GM12878 (cell line): ENCODE data around the gene PCIF1. TPM values are rescaled to one million over a fixed set of nuclear protein-coding genes. Genes with fewer than 3 reads are reported as not detected.

Experiments
- ATAC-seq: fragments of 200-7000 bp; cut with Tn5 transposase; 3 replicates; pipeline ENCODE4 v1.9.1; 2020; ENCODE audit warnings: mild to moderate bottlenecking, moderate library complexity
- BruUV-seq: library from RNA; stranded (reverse); fragments of 400-500 nt; replicated peaks from 2 replicates; lab custom pipeline; 2021; lab: Mats Ljungman, UMichigan
- CTCF ChIA-PET: fragments of 300-600 bp; sonication (Branson Sonifier 250); formaldehyde crosslinking; extraction: SDS; loops from one replicate; lab custom pipeline; 2021; ENCODE audit warnings: inconsistent platforms; lab: Yijun Ruan, JAX
- POLR2A ChIA-PET: fragments of 350-600 bp; formaldehyde crosslinking; extraction: SDS; loops from one replicate; lab custom pipeline; 2021; ENCODE audit warnings: inconsistent platforms; lab: Charles Lee
- RAD21 ChIA-PET: fragments of 300-600 bp; sonication (Branson Sonifier 250); formaldehyde crosslinking; loops from one replicate; lab custom pipeline; 2023; ENCODE audit warnings: antibody characterized with exemption; ENCODE audit not compliant: unreplicated experiment; lab: Charles Lee
- SMC1A ChIA-PET: fragments of 300-600 bp; sonication (Branson Sonifier 250); formaldehyde crosslinking; loops from one replicate; lab custom pipeline; 2023; ENCODE audit not compliant: unreplicated experiment, uncharacterized antibody; lab: Charles Lee
- DNase-seq: peaks from one replicate; pipeline ENCODE4 v3.0.0-alpha.2; 2011; ENCODE audit warnings: low read depth, low spot score
- FAIRE-seq: peaks from 3 replicates; lab custom pipeline; 2011; peaks lifted over from hg19 to GRCh38; lab: Jason Lieb, UNC
- H2AFZ ChIP-seq: 2 replicates; pipeline ENCODE4 v1.6.0; 2011; ENCODE audit warnings: low read depth, low read length, control low read depth; ENCODE audit not compliant: control insufficient read depth
- H3K27ac ChIP-seq: 2 replicates; pipeline ENCODE4 v1.5.1; 2011; ENCODE audit warnings: control low read depth; ENCODE audit not compliant: control insufficient read depth, insufficient read depth
- H3K27me3 ChIP-seq, 2 experiments: replicated peaks in 1 of 2; 2 replicates each; pipeline versions ENCODE4 v1.6.0 to v1.6.1; 2011; ENCODE audit warnings: low read length in 1 of 2; ENCODE audit not compliant: control insufficient read depth in 2 of 2, insufficient read depth in 2 of 2
- H3K36me3 ChIP-seq, 2 experiments: 2 replicates each; pipeline ENCODE4 v1.5.1; 2011; ENCODE audit warnings: low read length in 1 of 2; ENCODE audit not compliant: control insufficient read depth in 2 of 2, insufficient read depth in 2 of 2
- H3K4me1 ChIP-seq: 2 replicates; pipeline ENCODE4 v1.6.1; 2011; ENCODE audit warnings: mild to moderate bottlenecking, low read length, moderate library complexity, mixed read lengths; ENCODE audit not compliant: control insufficient read depth, insufficient read depth
- H3K4me2 ChIP-seq: 2 replicates; pipeline ENCODE4 v1.6.0; 2011; ENCODE audit warnings: control low read depth; ENCODE audit not compliant: control insufficient read depth, insufficient read depth
- H3K4me3 ChIP-seq: fragments of 200-600 bp; sonication (generic); 2 replicates; pipeline ENCODE4 v1.5.1; 2016
- H3K79me2 ChIP-seq: 2 replicates; pipeline ENCODE4 v1.6.0; 2011; ENCODE audit warnings: low read length; ENCODE audit not compliant: control insufficient read depth, insufficient read depth
- H3K9ac ChIP-seq: 2 replicates; pipeline ENCODE4 v1.8.0; 2011; ENCODE audit warnings: low read length, control low read depth, mixed read lengths; ENCODE audit not compliant: control insufficient read depth, insufficient read depth
- H3K9me3 ChIP-seq: replicated peaks from 3 replicates; pipeline ENCODE4 v1.5.1; 2011; ENCODE audit warnings: mild to moderate bottlenecking, low read length; ENCODE audit not compliant: control insufficient read depth, insufficient read depth
- H4K20me1 ChIP-seq: 2 replicates; pipeline ENCODE4 v1.6.0; 2011; ENCODE audit not compliant: control insufficient read depth, insufficient read depth
- GATAD2B ChIP-seq: fragments of 450-650 bp; conservative IDR thresholded peaks from 2 replicates; pipeline ENCODE4 v1.6.1; 2017; ENCODE audit warnings: low read depth, mild to moderate bottlenecking, moderate library complexity
- IRF4 ChIP-seq: IDR thresholded peaks from 2 replicates; pipeline ENCODE4 v1.6.1; 2011; ENCODE audit warnings: low read depth, low read length
- JUND ChIP-seq: IDR thresholded peaks from 2 replicates; pipeline ENCODE4 v1.6.1; 2012; ENCODE audit warnings: low read depth, mild to moderate bottlenecking, low read length, improper control_type of control experiment, moderate library complexity
- MEF2A ChIP-seq: IDR thresholded peaks from 2 replicates; pipeline ENCODE4 v1.6.1; 2011; ENCODE audit warnings: low read depth, mild to moderate bottlenecking, low read length, moderate library complexity; ENCODE audit not compliant: insufficient read depth
- MYC ChIP-seq: IDR thresholded peaks from 2 replicates; pipeline ENCODE4 v1.6.1; 2011; ENCODE audit warnings: mild to moderate bottlenecking, low read length, moderate library complexity, inconsistent platforms; ENCODE audit not compliant: insufficient read depth, insufficient replicate concordance, insufficient read length, severe bottlenecking
- NR2C1 ChIP-seq: fragments of 450-650 bp; IDR thresholded peaks from 2 replicates; pipeline ENCODE4 v1.6.1; 2017; ENCODE audit warnings: antibody characterized with exemption, mild to moderate bottlenecking, moderate library complexity
- NR2C2 ChIP-seq: IDR thresholded peaks from 2 replicates; pipeline ENCODE4 v1.6.1; 2011; ENCODE audit warnings: borderline replicate concordance, low read depth; ENCODE audit not compliant: control insufficient read depth, insufficient read length
- NRF1 ChIP-seq: conservative IDR thresholded peaks from 2 replicates; pipeline ENCODE4 v1.6.1; 2011; ENCODE audit warnings: mild to moderate bottlenecking, low read depth, low read length, improper control_type of control experiment
- RCOR1 ChIP-seq: conservative IDR thresholded peaks from 2 replicates; pipeline ENCODE4 v1.6.1; 2012; ENCODE audit warnings: low read depth, low read length, improper control_type of control experiment
- SMAD1 ChIP-seq: fragments of 450-650 bp; IDR thresholded peaks from 2 replicates; pipeline ENCODE4 v1.6.1; 2018; ENCODE audit warnings: mild to moderate bottlenecking, low read depth; ENCODE audit not compliant: partially characterized antibody
- ZNF217 ChIP-seq: fragments of 450-650 bp; IDR thresholded peaks from 2 replicates; pipeline ENCODE4 v1.6.1; 2017; ENCODE audit warnings: antibody characterized with exemption, mild to moderate bottlenecking
- WGBS: methylation state at CpG from one replicate; pipeline ENCODE4 v1.1.6; 2016; ENCODE audit warnings: low lambda C conversion rate; ENCODE audit not compliant: insufficient replicate concordance, insufficient coverage; ENCODE audit errors: missing lambda C conversion rate; 5-methylcytosine and 5-hydroxymethylcytosine counted together
- in situ Hi-C: fragments of 300-500 bp; cut with MboI; formaldehyde crosslinking; loops from 9 replicates; pipeline ENCODE4 v1.14.3; 2018; ENCODE audit warnings: mixed read lengths
- intact Hi-C: fragments of 100-400 bp; cut with micrococcal nuclease; formaldehyde crosslinking; loops from one replicate; pipeline ENCODE4 v1.14.2; 2022; ENCODE audit not compliant: unreplicated experiment
- polyA plus RNA-seq, 11 experiments: library from polyadenylated mRNA; depleted of rRNA in 4 of 11; unstranded in 6 of 11; stranded (reverse) in 5 of 11; fragments of >200 nt; fragmentation: Nextera tagmentation in 4 of 11; fragmentation: Illumina TruSeq in 1 of 11; extraction: Ambion mirVana in 4 of 11; extraction: Trizol in 1 of 11; gene quantifications; 1 replicate in 1 of 11; 2 replicates in 10 of 11; pipeline versions ENCODE4 v1.2.1 to v1.2.3, GENCODE V29; 2011 to 2016; ENCODE audit warnings: inconsistent platforms in 2 of 11, missing spikeins in 2 of 11, low read depth in 1 of 11
- total RNA-seq, 4 experiments: library from RNA; depleted of rRNA in 3 of 4; stranded (reverse); fragments of >200 nt in 3 of 4; fragmentation: Illumina TruSeq in 1 of 4; extraction: Trizol in 1 of 4; gene quantifications; 2 replicates each; pipeline versions ENCODE4 v1.2.1 to v1.2.3, GENCODE V29; 2013 to 2021
- TF ChIP-seq, protein P1 (sequence below): fragments of 150-350 bp; IDR thresholded peaks from 2 replicates; pipeline ENCODE4 v1.6.1; 2014; ENCODE audit warnings: mild to moderate bottlenecking, low read depth, low read length
- TF ChIP-seq, protein P2 (sequence below): fragments of 450-650 bp; IDR thresholded peaks from 2 replicates; pipeline ENCODE4 v1.6.1; 2017; ENCODE audit warnings: antibody characterized with exemption, mild to moderate bottlenecking, moderate library complexity
- TF ChIP-seq, protein P3 (sequence below): fragments of 450-650 bp; IDR thresholded peaks from 2 replicates; pipeline ENCODE4 v1.6.1; 2018; ENCODE audit warnings: borderline replicate concordance, mild to moderate bottlenecking; ENCODE audit not compliant: partially characterized antibody

The PCIF1 gene
- total and polyA plus RNA-seq, 10 of the 15 experiments (the other 5 are each of a cell fraction or from before 2014, with no cell fraction given): 8.4 to 32.9 (median 17.6) TPM

GRCh38 chr20:45897289-45897688 is 37.2 kb upstream of the PCIF1 start:
- ChIA-PET RAD21 (no interaction called here), CTCF (no interaction called here)
- 76% methylated on average over 2 of the region's 2 CpGs for WGBS

GRCh38 chr20:45897692-45898091 is 36.8 kb upstream of the PCIF1 start:
- no peak overlapping the region for H3K4me2 ChIP-seq
- WGBS: 100% methylated on average over 7 of the region's 7 CpGs
- ChIA-PET POLR2A (no interaction called here), SMC1A (no interaction called here), CTCF (no interaction called here), RAD21 (no interaction called here)
- no peak overlapping the region for H3K27ac ChIP-seq
- H3K9ac ChIP-seq: no peak overlapping the region
- no TSS peak for BruUV-seq
- intact Hi-C loops: no loop called here
- ATAC-seq (no peak), FAIRE-seq (no peak), DNase-seq (no peak)
- no peak overlapping the region for H2AFZ ChIP-seq
- no peaks in the 10 kb centered on the region for H3K27me3 ChIP-seq
- H3K36me3 ChIP-seq: peaks cover 0 to 4% of the 10 kb centered on the region in 2 experiments; a peak in 2 of 4 replicates
- no peak overlapping the region for H3K4me3 ChIP-seq
- no peaks in the 10 kb centered on the region for H3K9me3 ChIP-seq
- in situ Hi-C loops: no loop called here
- H3K4me1 ChIP-seq: peaks cover 5% of the 10 kb centered on the region
- H3K79me2 ChIP-seq: no peaks in the 10 kb centered on the region
- H4K20me1 ChIP-seq: no peaks in the 10 kb centered on the region
- TF ChIP-seq JUND: no peak
- TF ChIP-seq, protein P1, sequence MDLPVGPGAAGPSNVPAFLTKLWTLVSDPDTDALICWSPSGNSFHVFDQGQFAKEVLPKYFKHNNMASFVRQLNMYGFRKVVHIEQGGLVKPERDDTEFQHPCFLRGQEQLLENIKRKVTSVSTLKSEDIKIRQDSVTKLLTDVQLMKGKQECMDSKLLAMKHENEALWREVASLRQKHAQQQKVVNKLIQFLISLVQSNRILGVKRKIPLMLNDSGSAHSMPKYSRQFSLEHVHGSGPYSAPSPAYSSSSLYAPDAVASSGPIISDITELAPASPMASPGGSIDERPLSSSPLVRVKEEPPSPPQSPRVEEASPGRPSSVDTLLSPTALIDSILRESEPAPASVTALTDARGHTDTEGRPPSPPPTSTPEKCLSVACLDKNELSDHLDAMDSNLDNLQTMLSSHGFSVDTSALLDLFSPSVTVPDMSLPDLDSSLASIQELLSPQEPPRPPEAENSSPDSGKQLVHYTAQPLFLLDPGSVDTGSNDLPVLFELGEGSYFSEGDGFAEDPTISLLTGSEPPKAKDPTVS: no peak
- TF ChIP-seq ZNF217: no peak
- TF ChIP-seq IRF4: no peak
- TF ChIP-seq, protein P2, sequence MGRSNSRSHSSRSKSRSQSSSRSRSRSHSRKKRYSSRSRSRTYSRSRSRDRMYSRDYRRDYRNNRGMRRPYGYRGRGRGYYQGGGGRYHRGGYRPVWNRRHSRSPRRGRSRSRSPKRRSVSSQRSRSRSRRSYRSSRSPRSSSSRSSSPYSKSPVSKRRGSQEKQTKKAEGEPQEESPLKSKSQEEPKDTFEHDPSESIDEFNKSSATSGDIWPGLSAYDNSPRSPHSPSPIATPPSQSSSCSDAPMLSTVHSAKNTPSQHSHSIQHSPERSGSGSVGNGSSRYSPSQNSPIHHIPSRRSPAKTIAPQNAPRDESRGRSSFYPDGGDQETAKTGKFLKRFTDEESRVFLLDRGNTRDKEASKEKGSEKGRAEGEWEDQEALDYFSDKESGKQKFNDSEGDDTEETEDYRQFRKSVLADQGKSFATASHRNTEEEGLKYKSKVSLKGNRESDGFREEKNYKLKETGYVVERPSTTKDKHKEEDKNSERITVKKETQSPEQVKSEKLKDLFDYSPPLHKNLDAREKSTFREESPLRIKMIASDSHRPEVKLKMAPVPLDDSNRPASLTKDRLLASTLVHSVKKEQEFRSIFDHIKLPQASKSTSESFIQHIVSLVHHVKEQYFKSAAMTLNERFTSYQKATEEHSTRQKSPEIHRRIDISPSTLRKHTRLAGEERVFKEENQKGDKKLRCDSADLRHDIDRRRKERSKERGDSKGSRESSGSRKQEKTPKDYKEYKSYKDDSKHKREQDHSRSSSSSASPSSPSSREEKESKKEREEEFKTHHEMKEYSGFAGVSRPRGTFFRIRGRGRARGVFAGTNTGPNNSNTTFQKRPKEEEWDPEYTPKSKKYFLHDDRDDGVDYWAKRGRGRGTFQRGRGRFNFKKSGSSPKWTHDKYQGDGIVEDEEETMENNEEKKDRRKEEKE: no peak
- no peak for TF ChIP-seq MEF2A
- TF ChIP-seq, protein P3, sequence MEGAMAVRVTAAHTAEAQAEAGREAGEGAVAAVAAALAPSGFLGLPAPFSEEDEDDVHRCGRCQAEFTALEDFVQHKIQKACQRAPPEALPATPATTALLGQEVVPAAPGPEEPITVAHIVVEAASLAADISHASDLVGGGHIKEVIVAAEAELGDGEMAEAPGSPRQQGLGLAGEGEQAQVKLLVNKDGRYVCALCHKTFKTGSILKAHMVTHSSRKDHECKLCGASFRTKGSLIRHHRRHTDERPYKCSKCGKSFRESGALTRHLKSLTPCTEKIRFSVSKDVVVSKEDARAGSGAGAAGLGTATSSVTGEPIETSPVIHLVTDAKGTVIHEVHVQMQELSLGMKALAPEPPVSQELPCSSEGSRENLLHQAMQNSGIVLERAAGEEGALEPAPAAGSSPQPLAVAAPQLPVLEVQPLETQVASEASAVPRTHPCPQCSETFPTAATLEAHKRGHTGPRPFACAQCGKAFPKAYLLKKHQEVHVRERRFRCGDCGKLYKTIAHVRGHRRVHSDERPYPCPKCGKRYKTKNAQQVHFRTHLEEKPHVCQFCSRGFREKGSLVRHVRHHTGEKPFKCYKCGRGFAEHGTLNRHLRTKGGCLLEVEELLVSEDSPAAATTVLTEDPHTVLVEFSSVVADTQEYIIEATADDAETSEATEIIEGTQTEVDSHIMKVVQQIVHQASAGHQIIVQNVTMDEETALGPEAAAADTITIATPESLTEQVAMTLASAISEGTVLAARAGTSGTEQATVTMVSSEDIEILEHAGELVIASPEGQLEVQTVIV: no peak
- no peak for TF ChIP-seq SMAD1

More at GRCh38 chr20:45897289-45897688, 37.2 kb upstream of the PCIF1 start:
- no peaks in the 10 kb centered on the region for H3K27me3 ChIP-seq
- BruUV-seq: no TSS peak
- ATAC-seq (no peak), FAIRE-seq (no peak)
- no peaks in the 10 kb centered on the region for H3K9me3 ChIP-seq
- H3K4me1 ChIP-seq: peaks cover 9% of the 10 kb centered on the region
- intact Hi-C loops: no loop called here
- H2AFZ ChIP-seq: no peak overlapping the region
- H3K36me3 ChIP-seq: peaks cover 0 to 4% of the 10 kb centered on the region in 2 experiments; a peak in 2 of 4 replicates
- SMC1A ChIA-PET: no interaction called here
- H4K20me1 ChIP-seq: no peaks in the 10 kb centered on the region
- H3K79me2 ChIP-seq: no peaks in the 10 kb centered on the region
- H3K9ac ChIP-seq: no peak overlapping the region
- in situ Hi-C loops: no loop called here
- TF ChIP-seq MYC: no peak
- no peak for TF ChIP-seq NRF1
- TF ChIP-seq GATAD2B: no peak
- no peak for TF ChIP-seq NR2C1
- no peak for TF ChIP-seq NR2C2
- no peak for TF ChIP-seq RCOR1
- TF ChIP-seq, all 136 proteins: peak for 0
- H3K27ac ChIP-seq: no peak overlapping the region
- H3K4me2 ChIP-seq: no peak overlapping the region
- H3K4me3 ChIP-seq: no peak overlapping the region
- no peak for DNase-seq
- POLR2A ChIA-PET: interaction anchor here (1.1 kb wide), 1 partner anchor 13 kb away, joined by 3 read pairs; no protein-coding TSS in a partner anchor
